Neural progenitor cell (in vitro differentiated cells): ENCODE measurements around the gene ERI2.

Source experiments
- EZH2 ChIP-seq: fragments of 200-600 bp; sonication (generic); IDR thresholded peaks from 2 replicates; pipeline ENCODE4 v1.6.1; 2017; ENCODE audit warnings: antibody characterized with exemption, mild to moderate bottlenecking, moderate library complexity
- TF ChIP-seq, protein P1 (sequence below): fragments of 200-600 bp; sonication (generic); IDR thresholded peaks from 2 replicates; pipeline ENCODE4 v1.5.1; 2017; ENCODE audit warnings: antibody characterized with exemption, mild to moderate bottlenecking

DNA sequence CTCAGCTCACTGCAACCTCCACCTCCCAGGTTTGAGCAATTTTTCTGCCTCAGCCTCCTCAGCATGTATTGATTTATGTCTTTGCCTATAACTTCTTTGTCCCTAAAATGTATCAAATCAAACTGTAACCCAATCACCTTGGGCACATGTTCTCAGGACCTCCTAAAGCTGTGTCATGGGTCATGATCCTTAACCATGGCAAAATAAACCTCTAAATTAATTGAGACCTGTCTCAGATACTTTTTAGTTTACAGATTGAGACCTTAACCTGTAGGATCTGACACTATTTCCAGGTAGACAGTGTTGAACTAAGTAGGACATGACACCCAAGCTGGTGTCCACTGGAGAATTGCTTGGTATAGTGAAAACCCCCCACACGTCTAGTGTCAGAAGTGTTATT, 45.1 kb downstream of the ERI2 start:
- TF ChIP-seq, protein P1, sequence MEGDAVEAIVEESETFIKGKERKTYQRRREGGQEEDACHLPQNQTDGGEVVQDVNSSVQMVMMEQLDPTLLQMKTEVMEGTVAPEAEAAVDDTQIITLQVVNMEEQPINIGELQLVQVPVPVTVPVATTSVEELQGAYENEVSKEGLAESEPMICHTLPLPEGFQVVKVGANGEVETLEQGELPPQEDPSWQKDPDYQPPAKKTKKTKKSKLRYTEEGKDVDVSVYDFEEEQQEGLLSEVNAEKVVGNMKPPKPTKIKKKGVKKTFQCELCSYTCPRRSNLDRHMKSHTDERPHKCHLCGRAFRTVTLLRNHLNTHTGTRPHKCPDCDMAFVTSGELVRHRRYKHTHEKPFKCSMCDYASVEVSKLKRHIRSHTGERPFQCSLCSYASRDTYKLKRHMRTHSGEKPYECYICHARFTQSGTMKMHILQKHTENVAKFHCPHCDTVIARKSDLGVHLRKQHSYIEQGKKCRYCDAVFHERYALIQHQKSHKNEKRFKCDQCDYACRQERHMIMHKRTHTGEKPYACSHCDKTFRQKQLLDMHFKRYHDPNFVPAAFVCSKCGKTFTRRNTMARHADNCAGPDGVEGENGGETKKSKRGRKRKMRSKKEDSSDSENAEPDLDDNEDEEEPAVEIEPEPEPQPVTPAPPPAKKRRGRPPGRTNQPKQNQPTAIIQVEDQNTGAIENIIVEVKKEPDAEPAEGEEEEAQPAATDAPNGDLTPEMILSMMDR: no peak
- no peak for TF ChIP-seq EZH2
